K562 (cell line): ENCODE data around the gene STAT6. TPM values are rescaled to one million over a fixed set of nuclear protein-coding genes. Genes with fewer than 3 reads are reported as not detected.
A peak's percentile ranks its signal among the peaks of the same experiment; 100 is the strongest.

Experiments used
- ATF3 ChIP-seq, 2 experiments: fragments of 450-650 bp in 1 of 2; sonication (generic) in 1 of 2; formaldehyde crosslinking in 1 of 2; IDR thresholded peaks in 1 of 2; conservative IDR thresholded peaks in 1 of 2; 2 replicates each; pipeline versions ENCODE4 v1.6.1 to v1.8.1; 2016 to 2023; ENCODE audit warnings: mild to moderate bottlenecking in 2 of 2, moderate library complexity in 2 of 2, inconsistent platforms in 1 of 2, missing genetic modification reagents in 1 of 2
- DACH1 ChIP-seq: fragments of 450-650 bp; IDR thresholded peaks from 2 replicates; pipeline ENCODE4 v1.6.1; 2018; ENCODE audit not compliant: partially characterized antibody
- DPF2 ChIP-seq: fragments of 450-650 bp; IDR thresholded peaks from 2 replicates; pipeline ENCODE4 v1.6.1; 2016
- ELK3 ChIP-seq: fragments of 450-650 bp; formaldehyde crosslinking; IDR thresholded peaks from 2 replicates; pipeline ENCODE4 v1.4.0; 2020; ENCODE audit warnings: mild to moderate bottlenecking
- FOXJ2 ChIP-seq: fragments of 200-800 bp; sonication (Bioruptor generic); IDR thresholded peaks from 2 replicates; pipeline ENCODE4 v1.6.1; 2016; ENCODE audit warnings: missing genetic modification characterization, missing compliant biosample characterization
- FOXK2 ChIP-seq, 2 experiments: fragments of 450-650 bp; IDR thresholded peaks in 1 of 2; conservative IDR thresholded peaks in 1 of 2; 2 replicates each; pipeline ENCODE4 v1.6.1; 2016; ENCODE audit warnings: low read depth in 2 of 2, mild to moderate bottlenecking in 1 of 2
- HOXB6 ChIP-seq: fragments of 250-450 bp; sonication (Bioruptor Pico); IDR thresholded peaks from 2 replicates; pipeline ENCODE4 v1.5.1; 2022; ENCODE audit warnings: mild to moderate bottlenecking, borderline replicate concordance
- LCOR ChIP-seq: sonication (generic); formaldehyde crosslinking; IDR thresholded peaks from 2 replicates; pipeline ENCODE4 v1.8.0; 2022; ENCODE audit warnings: mild to moderate bottlenecking, missing genetic modification reagents
- MAFF ChIP-seq: IDR thresholded peaks from 2 replicates; pipeline ENCODE4 v1.6.1; 2012; ENCODE audit warnings: low read length, improper control_type of control experiment
- MITF ChIP-seq: IDR thresholded peaks from 2 replicates; pipeline ENCODE4 v1.6.1; 2014; ENCODE audit warnings: antibody characterized with exemption
- MTA1 ChIP-seq: fragments of 450-650 bp; IDR thresholded peaks from 2 replicates; pipeline ENCODE4 v1.6.1; 2017; ENCODE audit warnings: borderline replicate concordance
- MYC ChIP-seq, 2 experiments: fragments of 250-450 bp in 1 of 2; sonication (Bioruptor Pico) in 1 of 2; IDR thresholded peaks; 2 replicates each; pipeline versions ENCODE4 v1.5.1 to v1.6.1; 2012 to 2021; ENCODE audit warnings: low read depth in 2 of 2, borderline replicate concordance in 1 of 2, improper control_type of control experiment in 1 of 2, low read length in 1 of 2, mild to moderate bottlenecking in 1 of 2, moderate library complexity in 1 of 2
- NFIX ChIP-seq: fragments of 250-450 bp; sonication (Bioruptor Pico); IDR thresholded peaks from 2 replicates; pipeline ENCODE4 v1.4.0; 2020; ENCODE audit warnings: low read depth, mild to moderate bottlenecking, moderate library complexity
- NFYB ChIP-seq: IDR thresholded peaks from 2 replicates; pipeline ENCODE4 v1.6.1; 2011; ENCODE audit warnings: mild to moderate bottlenecking, moderate library complexity; ENCODE audit not compliant: insufficient read length; ENCODE audit errors: extremely low read depth
- RBBP5 ChIP-seq: fragments of 200-600 bp; sonication (generic); IDR thresholded peaks from 2 replicates; pipeline ENCODE4 v1.6.1; 2012; ENCODE audit warnings: borderline replicate concordance, mild to moderate bottlenecking, low read length, control low read depth, inconsistent platforms; ENCODE audit not compliant: insufficient read depth, poor library complexity, severe bottlenecking
- SRSF1 ChIP-seq: fragments of 200-400 bp; formaldehyde crosslinking; IDR thresholded peaks from 2 replicates; pipeline ENCODE4 v1.6.1; 2017; ENCODE audit warnings: mild to moderate bottlenecking, low read depth, low read length, moderate library complexity
- TCF15 ChIP-seq: fragments of 250-450 bp; sonication (Bioruptor Pico); IDR thresholded peaks from 2 replicates; pipeline ENCODE4 v1.8.0; 2022; ENCODE audit warnings: moderate library complexity, mild to moderate bottlenecking, inconsistent platforms
- XRCC5 ChIP-seq: fragments of 200-400 bp; formaldehyde crosslinking; IDR thresholded peaks from 2 replicates; pipeline ENCODE4 v1.6.1; 2017; ENCODE audit warnings: low read depth, mild to moderate bottlenecking, low read length
- ZBTB1 ChIP-seq: sonication (generic); formaldehyde crosslinking; IDR thresholded peaks from 2 replicates; pipeline ENCODE4 v1.8.1; 2023; ENCODE audit warnings: missing genetic modification reagents, low read depth, mild to moderate bottlenecking, borderline replicate concordance
- ZEB2 ChIP-seq: fragments of 450-650 bp; IDR thresholded peaks from 2 replicates; pipeline ENCODE4 v1.6.1; 2016
- ZNF263 ChIP-seq: sonication (generic); formaldehyde crosslinking; IDR thresholded peaks from 2 replicates; pipeline ENCODE4 v1.8.0; 2022; ENCODE audit warnings: mild to moderate bottlenecking, missing genetic modification reagents, borderline replicate concordance
- ZNF282 ChIP-seq: sonication (generic); formaldehyde crosslinking; IDR thresholded peaks from 2 replicates; pipeline ENCODE4 v1.8.1; 2023; ENCODE audit warnings: missing genetic modification reagents
- ZNF324 ChIP-seq: fragments of 250-450 bp; sonication (Bioruptor Pico); IDR thresholded peaks from 2 replicates; pipeline ENCODE4 v1.4.0; 2020; ENCODE audit warnings: mild to moderate bottlenecking
- ZNF354B ChIP-seq: fragments of 250-450 bp; sonication (Bioruptor Pico); IDR thresholded peaks from 2 replicates; pipeline ENCODE4 v1.4.0; 2020
- ZNF695 ChIP-seq: fragments of 450-650 bp; formaldehyde crosslinking; IDR thresholded peaks from 2 replicates; pipeline ENCODE4 v1.4.0; 2020; ENCODE audit warnings: mild to moderate bottlenecking, moderate library complexity
- ZNF717 ChIP-seq: fragments of 250-450 bp; sonication (Bioruptor Pico); IDR thresholded peaks from 2 replicates; pipeline ENCODE4 v1.5.0; 2021
- polyA plus RNA-seq, 8 experiments: library from polyadenylated mRNA; depleted of rRNA in 4 of 8; stranded (reverse) in 5 of 8; unstranded in 3 of 8; fragments of >200 nt; fragmentation: Nextera tagmentation in 2 of 8; fragmentation: Illumina TruSeq in 1 of 8; extraction: Ambion mirVana in 2 of 8; extraction: Trizol in 1 of 8; gene quantifications; 2 replicates each; pipeline versions ENCODE4 v1.2.1 to v1.2.3, GENCODE V29; 2011 to 2014; ENCODE audit warnings: inconsistent platforms in 1 of 8, missing spikeins in 1 of 8
- total RNA-seq, 7 experiments: library from RNA; depleted of rRNA in 6 of 7; stranded (reverse); fragments of >200 nt in 6 of 7; fragmentation: Illumina TruSeq in 2 of 7; extraction: Trizol in 2 of 7; gene quantifications; 2 replicates each; pipeline versions ENCODE4 v1.2.1 to v1.2.3, GENCODE V29; 2011 to 2021; ENCODE audit warnings: low replicate concordance in 1 of 7

The STAT6 gene
- total and polyA plus RNA-seq, 9 of the 15 experiments (the other 6 are each of a cell fraction or from before 2014, with no cell fraction given) = 2.4 to 49.5 (median 26.5) TPM

- no peak for TF ChIP-seq NFIX
- TF ChIP-seq ZNF717 = no peak
- TF ChIP-seq ZNF263 (CRISPR knock-in tag) = 0 out of 2 replicates have a peak, but pooled peaks have one; percentile 14
- peak; percentile 73 for TF ChIP-seq MTA1
- TF ChIP-seq FOXJ2 (tag) = no peak
- no peak for TF ChIP-seq LCOR (CRISPR knock-in tag)
- peak; percentile 87 for TF ChIP-seq MYC (IDR thresholded peaks at IDR 0.05; ENCODE audit: low read depth, low read length)
- TF ChIP-seq MYC (CRISPR knock-in tag; IDR thresholded peaks at IDR 0.05; ENCODE audit: borderline replicate concordance, low read depth) = peak; percentile 56; the same call in 1 of the 2 replicates
- no peak for TF ChIP-seq ZBTB1 (CRISPR knock-in tag)
- TF ChIP-seq SRSF1 = no peak
- TF ChIP-seq MITF = no peak
- peak; percentile 63; the same call in 1 of the 2 replicates for TF ChIP-seq DPF2
- TF ChIP-seq ZEB2 = 0 out of 2 replicates have a peak, but pooled peaks have one; percentile 41
- 0 out of 2 replicates have a peak, but pooled peaks have one; percentile 6 for TF ChIP-seq ATF3 (IDR thresholded peaks at IDR 0.05)
- TF ChIP-seq ATF3 (CRISPR knock-in tag; conservative IDR thresholded peaks at IDR 0.05) = no peak
- no peak for TF ChIP-seq ZNF695 (CRISPR knock-in tag)
- TF ChIP-seq TCF15 (CRISPR knock-in tag) = 0 out of 2 replicates have a peak, but pooled peaks have one; percentile 1
- no peak for TF ChIP-seq NFYB
- peak; percentile 39 for TF ChIP-seq DACH1
- TF ChIP-seq HOXB6 (CRISPR knock-in tag) = no peak
- TF ChIP-seq RBBP5 = no peak
- 0 out of 2 replicates have a peak, but pooled peaks have one; percentile 15 for TF ChIP-seq XRCC5
- TF ChIP-seq ZNF324 (CRISPR knock-in tag) = no peak
- no peak for TF ChIP-seq ELK3 (CRISPR knock-in tag)
- TF ChIP-seq MAFF = no peak
- no peak for TF ChIP-seq ZNF282 (CRISPR knock-in tag)
- no peak for TF ChIP-seq ZNF354B
- no peak for TF ChIP-seq FOXK2 (conservative IDR thresholded peaks at IDR 0.05 in 1 of 2, IDR thresholded peaks at IDR 0.05 in 1 of 2; ENCODE audit: low read depth in 2 of 2)
Observed at GRCh38 chr12:57085999-57086492, 25.1 kb downstream of the STAT6 start (continued).
